Measurements from ENCODE around the gene MRLN.

DNA sequence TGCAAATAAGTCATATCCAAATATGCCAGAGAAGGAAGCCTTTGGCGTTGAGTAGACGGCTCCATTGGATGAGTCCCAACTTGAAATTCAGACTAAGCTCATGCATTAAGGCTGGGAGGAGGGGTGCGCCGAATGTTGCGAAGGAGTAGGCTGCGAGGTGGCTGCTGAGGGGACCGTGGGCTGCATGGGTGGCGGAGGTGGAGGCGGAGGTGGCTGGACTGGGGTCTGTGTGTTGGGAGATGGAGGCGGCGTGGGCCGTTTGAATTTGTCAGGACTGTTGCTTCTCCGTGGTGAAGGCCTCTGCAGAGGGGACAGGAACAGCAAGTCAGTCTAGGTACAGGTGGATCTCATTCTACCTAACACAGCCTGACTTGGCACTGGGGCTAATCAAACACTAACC is 39.6 kb upstream of the MRLN start:
- TF ChIP-seq, protein P1, sequence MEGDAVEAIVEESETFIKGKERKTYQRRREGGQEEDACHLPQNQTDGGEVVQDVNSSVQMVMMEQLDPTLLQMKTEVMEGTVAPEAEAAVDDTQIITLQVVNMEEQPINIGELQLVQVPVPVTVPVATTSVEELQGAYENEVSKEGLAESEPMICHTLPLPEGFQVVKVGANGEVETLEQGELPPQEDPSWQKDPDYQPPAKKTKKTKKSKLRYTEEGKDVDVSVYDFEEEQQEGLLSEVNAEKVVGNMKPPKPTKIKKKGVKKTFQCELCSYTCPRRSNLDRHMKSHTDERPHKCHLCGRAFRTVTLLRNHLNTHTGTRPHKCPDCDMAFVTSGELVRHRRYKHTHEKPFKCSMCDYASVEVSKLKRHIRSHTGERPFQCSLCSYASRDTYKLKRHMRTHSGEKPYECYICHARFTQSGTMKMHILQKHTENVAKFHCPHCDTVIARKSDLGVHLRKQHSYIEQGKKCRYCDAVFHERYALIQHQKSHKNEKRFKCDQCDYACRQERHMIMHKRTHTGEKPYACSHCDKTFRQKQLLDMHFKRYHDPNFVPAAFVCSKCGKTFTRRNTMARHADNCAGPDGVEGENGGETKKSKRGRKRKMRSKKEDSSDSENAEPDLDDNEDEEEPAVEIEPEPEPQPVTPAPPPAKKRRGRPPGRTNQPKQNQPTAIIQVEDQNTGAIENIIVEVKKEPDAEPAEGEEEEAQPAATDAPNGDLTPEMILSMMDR (IDR thresholded peaks at IDR 0.05; ENCODE audit: insufficient read depth, low read depth, low read length): no peak
- TF ChIP-seq EZH2 (IDR thresholded peaks at IDR 0.05; ENCODE audit: insufficient read depth, low read length): no peak
